GM21786 (cell line): ENCODE results near the gene ATP6V0A1.
A peak's percentile ranks its signal among the peaks of the same experiment; 100 is the strongest.
"Not testable (repeated sequence)": the region's sequence is repeated elsewhere in the genome, so short reads cannot be mapped to it uniquely, and the experiment has no call there.

Experiments used
- ATAC-seq: cut with Tn5 transposase; IDR thresholded peaks from one replicate; pipeline ENCODE4 v1.9.1; 2021; ENCODE audit not compliant: unreplicated experiment

ATP6V0A1 gene

DNA sequence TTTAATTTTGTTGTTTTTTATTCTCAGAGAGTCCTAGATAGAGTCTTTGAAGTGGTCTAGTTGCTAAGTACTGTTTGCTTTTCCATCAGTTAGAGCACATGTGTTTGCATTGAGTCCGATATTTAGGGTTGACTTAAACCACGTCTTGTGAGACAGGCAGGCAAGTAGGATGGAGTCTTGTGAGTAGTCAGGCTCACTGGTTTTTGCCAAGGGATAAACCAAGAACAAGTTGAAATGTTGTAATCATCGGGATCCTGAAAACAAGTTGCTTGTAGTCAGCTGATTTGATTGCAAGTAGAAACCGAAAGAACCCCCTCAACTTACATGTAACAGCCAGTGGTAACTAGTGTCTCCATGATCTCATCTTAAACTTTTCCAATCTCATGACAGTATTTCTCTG is 17.2 kb downstream of the ATP6V0A1 start:
- no peak for ATAC-seq

DNA sequence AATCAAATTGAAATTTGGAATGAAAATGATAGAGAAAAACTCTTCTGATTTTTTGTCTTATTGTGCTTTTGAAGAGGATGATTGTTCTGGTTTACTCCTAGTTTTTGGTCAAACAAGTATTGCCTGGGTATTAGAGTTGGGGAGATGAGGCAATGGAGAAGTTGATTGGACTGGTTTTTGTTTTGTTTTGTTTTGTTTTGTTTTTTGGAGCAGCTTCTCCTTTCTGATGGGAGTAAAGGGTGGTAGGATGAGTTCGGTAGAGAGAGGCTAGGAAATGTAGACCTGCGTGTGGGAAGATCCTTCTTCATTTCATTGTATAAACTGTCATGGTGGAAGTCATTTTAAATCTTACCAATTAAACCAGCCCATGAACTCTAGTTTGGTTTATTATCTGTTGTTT is 17.7 kb downstream of the ATP6V0A1 start:
- no peak for ATAC-seq

DNA sequence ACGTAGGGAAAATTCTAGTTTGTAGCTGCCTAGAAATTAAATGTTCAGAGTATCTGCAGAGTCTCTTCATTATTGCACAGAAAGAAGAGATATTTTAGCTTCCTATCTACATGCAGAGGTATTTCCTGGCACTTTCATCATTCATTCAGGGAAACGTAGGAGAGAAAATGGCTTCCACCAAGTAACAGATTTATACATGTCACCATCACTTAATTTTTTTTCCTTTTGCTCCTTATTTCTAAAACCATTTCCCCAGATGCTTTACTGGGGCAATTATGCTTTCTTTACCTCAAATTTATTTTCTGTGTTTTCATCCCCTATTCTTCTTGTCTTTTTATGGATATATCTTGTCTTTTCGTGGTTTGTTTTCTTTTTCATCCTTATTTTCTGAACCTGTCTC is 18.5 kb downstream of the ATP6V0A1 start:
- no peak for ATAC-seq

DNA sequence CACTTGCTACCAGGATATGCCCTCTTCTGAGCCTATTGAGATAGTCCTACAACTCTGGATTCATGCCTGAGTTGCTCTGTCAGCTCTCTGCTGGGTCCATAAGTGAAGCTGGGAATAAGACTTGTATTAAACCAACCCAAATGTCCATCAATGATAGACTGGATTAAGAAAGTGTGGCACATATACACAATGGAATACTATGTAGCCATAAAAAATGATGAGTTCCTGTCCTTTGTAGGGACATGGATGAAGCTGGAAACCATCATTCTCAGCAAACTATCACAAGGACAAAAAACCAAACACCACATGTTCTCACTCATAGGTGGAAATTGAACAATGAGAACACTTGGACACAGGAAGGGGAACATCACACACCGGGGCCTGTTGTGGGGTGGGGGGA is 19.1 kb downstream of the ATP6V0A1 start:
- ATAC-seq: not testable (repeated sequence)

DNA sequence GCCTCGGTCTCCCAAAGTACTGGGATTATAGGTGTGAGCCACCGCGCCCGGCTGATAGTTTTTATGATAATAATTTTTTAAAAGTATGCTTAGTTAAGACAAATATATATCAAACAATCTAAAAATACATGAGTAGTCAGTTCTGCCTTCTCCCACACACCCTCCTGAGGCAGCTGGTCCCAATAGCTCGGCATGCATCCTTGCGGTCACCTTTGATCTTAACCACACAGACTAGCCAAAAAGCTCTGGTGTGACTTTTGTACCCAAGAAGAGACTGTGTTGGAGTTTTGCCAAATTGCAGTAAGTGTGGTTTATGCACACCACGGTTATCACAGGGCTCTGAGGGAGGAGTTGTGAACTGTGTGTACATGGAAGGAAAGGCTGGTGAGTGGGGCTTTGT is 25.6 kb downstream of the ATP6V0A1 start:
- no peak for ATAC-seq

DNA sequence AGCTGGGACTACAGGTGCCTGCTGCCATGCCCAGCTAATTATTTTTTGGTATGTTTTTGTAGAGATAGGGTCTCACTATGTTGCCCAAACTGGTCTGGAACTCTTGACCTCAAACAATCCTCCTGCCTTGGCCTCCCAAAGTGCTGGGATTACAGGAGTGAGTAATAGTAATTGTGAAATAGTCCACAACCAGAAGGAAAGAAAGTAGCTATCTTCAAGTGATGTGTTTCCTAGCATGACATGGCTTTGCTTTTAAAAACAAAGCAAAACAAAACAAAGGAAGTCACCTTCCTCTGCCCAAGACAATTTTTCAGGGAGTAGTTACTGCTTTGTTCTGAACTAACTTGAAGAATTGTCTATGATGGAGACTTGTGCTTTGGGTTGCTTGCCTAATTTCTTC is 27.0 kb downstream of the ATP6V0A1 start:
- ATAC-seq: no peak

DNA sequence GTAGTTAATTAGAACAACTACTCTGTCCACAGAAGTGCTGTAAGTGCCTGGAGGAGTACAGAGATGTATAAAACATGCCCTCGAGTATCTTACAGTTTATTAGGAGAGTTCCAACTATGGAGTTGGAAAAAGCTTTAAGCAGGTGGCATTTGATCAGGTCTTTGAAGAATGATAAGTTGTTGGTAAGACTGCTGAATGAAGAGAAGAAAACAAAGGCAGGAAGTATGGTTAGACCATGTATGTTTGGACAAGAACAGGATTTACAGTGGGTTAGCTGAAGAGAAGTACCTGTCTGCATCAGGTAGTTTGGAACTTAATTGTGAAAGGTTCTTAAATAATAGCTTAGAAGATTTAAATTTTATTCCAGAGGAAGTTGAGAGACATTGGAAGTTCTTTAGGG is 29.4 kb downstream of the ATP6V0A1 start:
- no peak for ATAC-seq

DNA sequence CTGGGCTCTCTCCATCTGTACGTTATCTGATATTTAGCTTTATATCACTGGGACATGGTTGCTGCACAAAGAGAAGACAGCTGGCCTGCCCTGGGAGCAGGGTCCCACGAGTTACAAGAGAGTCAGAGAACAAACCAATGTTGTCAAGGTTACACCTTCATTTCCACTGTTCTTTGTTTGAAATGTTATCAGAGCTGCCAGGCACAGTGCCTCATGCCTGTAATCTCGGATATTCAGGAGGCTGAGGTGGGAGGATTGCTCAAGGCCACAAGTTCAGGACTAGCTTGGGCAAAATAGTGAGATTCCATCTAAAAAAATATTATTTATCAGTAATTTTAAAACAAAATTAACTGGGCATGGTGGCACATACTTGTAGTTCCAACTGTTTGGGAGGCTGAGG is 34.6 kb downstream of the ATP6V0A1 start:
- ATAC-seq: no peak

DNA sequence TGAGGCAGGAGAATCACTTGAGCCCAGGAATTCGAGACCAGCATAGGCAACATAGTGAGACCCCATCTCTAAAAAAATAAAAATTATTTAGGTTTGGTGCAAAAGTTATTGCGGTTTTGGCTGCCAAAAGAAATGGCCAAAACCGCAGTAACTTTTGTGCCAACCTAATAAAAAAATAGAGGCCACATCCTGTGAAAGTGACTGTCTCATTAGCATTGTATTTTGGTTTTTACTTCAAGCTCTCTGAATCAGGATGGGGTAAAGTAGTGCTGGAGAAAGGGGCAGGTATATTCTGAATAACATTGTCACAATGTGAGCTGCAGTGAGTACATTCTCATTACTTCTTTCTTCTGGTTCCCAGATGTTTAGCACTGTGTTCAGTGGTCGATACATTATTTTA is 36.0 kb downstream of the ATP6V0A1 start:
- no peak for ATAC-seq

DNA sequence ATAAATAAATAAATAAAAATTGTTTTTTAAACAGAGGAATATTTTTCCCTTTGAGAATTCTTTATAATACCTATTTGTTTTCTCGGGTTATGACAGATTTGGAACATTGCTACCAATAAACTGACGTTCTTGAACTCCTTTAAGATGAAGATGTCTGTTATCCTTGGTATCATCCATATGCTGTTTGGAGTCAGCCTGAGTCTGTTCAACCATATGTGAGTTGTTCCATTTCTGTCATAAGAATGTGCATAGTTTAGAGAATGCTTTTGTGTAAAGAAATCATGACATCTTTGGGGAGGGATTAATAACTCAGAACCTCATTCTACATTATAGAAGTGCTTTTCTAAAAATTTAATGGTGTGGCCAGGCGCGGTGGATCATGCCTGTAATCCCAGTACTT is 40.1 kb downstream of the ATP6V0A1 start:
- ATAC-seq: no peak

DNA sequence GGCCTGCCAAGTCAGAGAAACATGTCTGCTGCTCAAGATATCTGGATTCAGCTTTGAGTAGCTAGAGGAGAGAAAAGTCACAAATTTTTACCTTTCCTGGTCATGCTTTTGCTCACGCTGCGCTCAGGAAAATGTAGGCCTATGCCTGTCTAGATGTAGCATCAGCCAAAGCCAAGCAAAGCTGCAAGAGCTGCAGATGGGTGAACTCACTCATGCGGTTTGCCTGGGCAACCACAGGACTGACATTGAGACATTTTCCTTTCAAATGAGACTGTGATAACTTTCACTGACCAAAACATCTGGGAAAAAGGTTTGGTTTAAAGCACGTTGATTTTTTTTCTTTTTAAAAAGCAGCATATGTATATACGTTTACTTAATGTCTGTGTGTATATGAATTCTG is 43.4 kb downstream of the ATP6V0A1 start:
- no peak for ATAC-seq

DNA sequence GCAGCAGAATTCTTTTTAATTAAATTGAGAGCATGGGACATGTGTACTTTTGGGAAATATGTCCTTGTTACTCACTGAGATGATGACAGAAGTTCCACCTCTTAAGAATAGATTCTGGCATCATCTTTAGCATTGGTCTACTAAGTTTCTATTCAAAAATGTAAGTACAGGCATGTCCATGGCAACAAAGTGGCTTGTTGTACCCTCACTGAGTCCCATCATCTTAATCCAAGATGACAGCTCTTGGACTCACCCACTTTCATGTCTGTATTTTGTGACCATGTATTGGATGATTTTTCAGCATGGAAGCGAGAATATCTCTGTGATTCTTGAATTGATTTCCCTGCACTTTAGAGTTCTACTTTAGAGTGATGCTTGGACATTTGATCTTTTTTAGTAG is 44.2 kb downstream of the ATP6V0A1 start:
- no peak for ATAC-seq

DNA sequence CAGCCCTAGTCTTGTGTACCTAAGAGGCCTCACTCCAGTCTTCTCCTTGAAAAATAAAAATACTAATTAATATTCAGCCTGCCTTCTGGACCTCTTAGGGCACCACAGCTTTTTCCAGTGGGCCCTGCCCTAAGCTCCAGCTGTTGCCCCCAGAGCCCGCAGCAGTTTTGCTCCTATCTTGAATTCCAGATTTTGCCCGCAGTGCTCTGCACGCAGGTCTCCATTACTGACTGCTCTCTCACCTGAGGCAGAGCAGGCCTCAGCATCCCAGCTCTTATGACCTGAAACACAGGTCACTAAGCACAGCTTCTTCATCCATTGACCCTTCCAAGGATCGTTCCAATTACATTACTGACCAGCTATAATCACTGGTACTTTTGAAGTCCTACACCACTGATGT is 49.0 kb downstream of the ATP6V0A1 start:
- no peak for ATAC-seq

DNA sequence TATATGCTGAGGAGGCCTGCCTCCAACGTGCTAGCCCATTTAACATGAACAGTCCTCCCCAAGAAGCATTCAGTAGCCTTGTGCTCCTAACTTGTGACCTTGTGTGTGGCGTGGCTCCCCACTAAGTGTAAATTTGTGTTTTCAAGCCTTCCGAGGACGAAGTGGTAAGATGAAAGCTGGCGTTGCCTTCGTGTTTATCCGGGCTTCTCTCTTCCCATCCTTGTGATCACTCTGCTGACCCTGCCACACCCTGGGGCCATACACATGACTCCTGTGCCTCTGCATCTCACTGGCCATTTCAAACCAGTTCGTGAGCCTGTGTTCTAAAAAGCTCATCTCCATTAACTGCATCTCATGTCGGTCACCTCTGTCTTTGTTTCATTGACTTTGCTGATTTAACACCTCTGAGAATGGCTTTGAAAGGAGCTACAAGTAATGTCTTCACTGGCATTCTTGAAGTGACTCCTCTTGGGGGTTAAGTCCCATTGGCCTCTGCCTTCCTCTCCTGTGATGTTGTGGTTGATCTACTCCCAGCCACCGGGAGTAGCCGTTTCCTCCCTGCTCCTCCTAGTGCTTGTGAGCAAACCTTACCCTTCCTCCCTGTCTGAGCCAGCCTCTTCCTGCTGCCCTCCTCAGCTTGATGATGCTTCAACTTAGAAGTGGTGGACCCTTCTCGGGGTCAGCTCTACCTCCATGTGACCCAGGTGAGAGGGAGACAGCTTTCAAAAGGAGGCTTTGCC is 49.9 kb downstream of the ATP6V0A1 start:
- no peak for ATAC-seq

DNA sequence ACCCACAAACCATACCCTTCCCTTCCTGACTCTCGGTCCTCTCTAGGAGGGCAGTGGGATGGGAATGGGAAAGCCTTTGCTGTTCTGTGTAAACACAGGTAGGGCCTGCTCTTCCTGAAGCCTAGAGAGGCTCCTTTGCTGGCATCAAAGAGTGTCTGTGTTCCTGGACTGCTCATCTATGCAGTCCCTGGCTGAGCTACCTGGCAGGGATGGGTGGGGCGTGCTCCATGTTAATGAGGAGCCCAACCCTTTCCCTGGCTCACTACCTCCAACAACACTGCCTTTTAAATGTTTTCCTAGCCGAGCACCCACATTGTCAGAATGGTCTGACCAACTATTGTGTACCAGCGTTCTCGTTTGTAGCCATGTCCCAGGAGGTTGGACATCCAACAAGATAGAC is 50.7 kb downstream of the ATP6V0A1 start:
- no peak for ATAC-seq

DNA sequence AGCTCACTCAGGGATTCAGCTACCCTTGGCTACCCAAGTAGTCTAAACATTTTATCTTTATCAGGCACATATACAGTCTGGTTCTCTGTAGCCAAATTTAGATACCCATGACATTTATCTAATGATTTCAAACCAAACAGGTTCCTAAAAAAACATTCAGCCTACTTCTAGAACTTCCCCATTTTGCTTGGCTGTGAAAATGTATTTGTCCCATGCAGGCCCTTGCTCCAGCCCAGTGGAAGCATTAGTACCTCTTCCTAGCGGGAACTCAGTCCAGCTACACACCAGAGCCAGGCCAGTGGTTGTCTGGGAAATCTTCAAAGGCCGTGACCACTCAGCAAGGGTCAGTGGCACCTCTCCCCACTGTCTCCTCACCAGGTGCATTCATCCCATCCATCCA is 51.2 kb downstream of the ATP6V0A1 start:
- ATAC-seq: no peak

DNA sequence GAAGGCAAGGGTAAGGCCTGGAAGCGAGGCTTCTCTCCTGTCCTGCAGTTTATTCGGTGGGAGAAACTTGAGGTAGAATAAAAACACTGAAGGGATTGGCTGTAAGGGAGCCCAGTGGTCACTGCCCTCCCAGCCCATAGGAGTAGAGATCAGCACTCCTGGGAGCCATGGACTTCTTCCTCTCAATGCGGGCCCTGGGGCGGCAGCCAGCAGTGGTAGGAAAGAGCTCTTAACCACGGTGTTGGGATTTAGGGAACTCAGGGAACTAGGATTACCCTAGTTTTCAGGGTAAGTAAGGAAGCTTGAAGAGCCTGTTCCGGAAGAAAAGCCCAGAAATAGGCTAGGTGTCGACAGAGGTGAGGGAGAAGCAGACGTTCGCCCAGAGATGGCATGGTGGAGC is 53.6 kb downstream of the ATP6V0A1 start:
- no peak for ATAC-seq

DNA sequence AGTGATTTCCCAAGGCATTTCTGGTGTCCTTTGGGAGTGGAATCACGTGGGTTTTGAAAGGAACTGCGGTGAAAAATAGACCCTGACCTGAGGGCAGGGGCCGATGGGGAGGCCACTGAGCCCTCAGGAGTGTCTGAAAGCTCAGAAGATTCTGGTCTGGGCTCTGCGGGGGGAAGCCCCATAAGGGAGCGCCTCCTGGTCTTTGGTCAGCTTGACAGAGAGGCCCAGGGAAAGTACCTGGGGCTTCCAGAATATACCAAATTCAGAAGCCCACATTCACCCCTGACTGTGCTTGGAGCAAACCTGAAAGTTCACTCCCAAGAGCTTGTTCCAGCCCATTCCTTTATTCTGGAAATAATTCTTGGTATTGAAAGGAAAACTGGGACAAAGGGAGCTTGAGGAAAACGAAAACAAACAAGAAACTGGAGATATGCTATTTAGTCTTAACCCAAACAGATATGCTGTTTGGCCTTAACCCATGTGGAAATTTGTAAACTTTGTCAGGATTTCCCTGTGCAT is 54.1 kb downstream of the ATP6V0A1 start:
- ATAC-seq: peak; percentile 63

DNA sequence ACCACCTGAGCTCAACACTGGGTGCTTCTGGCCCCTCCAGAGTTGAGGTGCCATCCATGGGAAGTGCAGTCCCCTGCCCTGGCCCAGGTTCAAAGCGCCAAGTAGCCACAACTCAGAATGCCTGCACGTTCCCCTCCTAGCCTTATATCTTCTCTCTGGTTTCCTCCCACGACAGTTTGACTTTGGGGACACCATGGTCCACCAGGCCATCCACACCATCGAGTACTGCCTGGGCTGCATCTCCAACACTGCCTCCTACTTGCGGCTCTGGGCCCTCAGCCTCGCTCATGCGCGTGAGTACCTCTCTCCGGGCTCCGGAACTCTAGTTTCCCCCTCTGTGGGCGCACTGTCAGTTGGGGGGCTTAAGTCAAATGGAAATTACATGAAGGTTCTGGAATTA is 55.0 kb downstream of the ATP6V0A1 start:
- no peak for ATAC-seq

DNA sequence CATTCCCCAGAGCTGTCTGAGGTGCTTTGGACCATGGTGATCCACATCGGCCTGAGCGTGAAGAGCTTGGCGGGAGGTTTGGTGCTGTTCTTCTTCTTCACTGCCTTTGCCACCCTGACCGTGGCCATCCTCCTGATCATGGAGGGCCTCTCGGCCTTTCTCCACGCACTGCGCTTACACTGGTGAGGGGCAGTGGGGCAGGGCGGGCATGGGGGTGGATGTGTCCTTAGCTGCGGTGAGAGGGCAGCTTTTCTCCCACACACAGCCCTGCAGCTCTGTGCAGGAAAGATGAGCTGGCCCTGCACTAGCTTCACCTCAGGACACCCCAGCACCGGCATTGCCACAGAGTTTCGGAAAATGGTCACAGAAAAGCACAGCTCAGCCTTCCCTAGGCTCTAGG is 55.6 kb downstream of the ATP6V0A1 start:
- no peak for ATAC-seq

DNA sequence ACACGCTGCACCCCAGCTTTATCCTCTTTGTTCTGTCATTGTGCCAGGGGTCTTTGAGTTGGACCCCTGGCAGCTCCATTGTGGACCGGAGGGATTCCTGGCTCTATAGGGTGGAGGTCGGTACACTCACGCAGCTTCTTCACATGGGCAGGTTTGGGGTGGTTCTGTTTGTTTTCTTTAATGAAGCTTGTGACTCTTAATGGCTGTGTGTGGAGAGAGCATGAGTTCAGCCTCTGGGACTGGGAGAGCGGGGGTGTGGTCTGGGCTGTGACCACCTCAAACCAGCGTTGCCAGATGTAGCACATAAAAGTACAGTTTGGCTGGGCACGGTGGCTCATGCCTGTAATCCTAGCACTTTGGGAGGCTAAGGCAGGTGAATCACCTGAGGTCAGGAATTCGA is 56.2 kb downstream of the ATP6V0A1 start:
- ATAC-seq: no peak

DNA sequence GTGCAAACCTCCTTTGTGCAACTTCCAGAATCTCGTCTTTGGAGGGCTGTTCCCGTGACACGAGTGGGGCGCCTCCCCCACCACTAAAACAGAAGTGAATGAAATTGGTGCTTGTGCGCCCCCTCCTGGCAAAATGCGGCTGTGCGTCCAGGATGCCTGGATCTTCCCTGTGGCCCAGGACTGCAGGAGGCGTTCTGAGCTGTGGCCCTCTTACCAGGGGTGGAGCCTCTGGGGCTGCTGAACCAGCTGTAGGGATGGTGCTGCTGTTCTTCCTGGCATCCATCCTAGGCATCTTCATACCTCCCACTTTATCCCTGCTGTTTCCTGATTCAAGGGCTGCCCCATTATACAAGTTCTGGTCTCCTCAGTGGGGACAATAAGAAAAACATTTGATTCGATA is 58.8 kb downstream of the ATP6V0A1 start:
- no peak for ATAC-seq

DNA sequence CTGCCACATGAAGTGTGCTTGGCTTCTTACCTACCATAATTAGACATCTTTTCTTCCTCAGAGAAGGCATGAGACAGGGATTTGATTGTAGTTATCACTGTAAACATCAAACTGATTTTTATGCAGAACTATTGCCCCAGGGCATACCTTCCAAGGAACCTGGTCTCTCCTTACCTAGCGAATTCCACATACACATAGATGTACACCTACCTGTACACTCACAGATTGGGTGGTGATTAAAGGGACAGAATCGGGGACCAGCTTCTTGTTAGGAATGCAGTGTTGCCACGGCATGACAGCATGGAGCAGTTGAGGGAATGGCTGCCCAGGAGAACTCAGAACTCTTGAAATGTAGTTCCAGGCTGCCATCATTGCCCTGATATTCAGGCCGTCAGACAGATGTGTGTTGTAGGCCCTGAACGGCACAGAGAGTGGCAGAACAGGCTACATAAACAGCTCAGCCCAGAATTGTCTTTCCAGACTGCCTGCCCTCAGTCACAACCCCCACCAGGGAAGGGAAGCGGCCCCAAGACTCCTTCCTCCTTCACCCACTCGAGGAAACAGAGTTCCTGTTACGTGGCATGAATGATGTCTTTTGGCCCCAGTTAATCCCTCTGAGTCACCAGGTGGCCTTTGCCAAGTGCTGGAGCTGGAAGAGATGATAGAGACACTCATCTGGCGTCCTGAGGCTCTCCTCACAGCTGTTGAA is 59.5 kb downstream of the ATP6V0A1 start:
- ATAC-seq: no peak
